Epithelial cell of proximal tubule (primary cell): Measurements from ENCODE around the gene NPHS1. TPM values are rescaled to one million over a fixed set of nuclear protein-coding genes. Genes with fewer than 3 reads are reported as not detected.
"Not testable (repeated sequence)": the region's sequence is repeated elsewhere in the genome, so short reads cannot be mapped to it uniquely, and the experiment has no call there.

ENCODE experiments used
- DNase-seq: peaks from one replicate; pipeline ENCODE4 v3.0.0-alpha.2; 2011; ENCODE audit warnings: low read depth
- H3K4me3 ChIP-seq: 2 replicates; pipeline ENCODE4 v1.5.1; 2011; ENCODE audit warnings: low read depth, mild to moderate bottlenecking, low read length
- CTCF ChIP-seq: conservative IDR thresholded peaks from 2 replicates; pipeline ENCODE4 v1.5.1; 2012; ENCODE audit warnings: low read depth, mild to moderate bottlenecking, low read length
- total RNA-seq: library from RNA; depleted of rRNA; stranded (reverse); fragments of >200 nt; gene quantifications from 2 replicates; pipeline ENCODE4 v1.2.3, GENCODE V29; 2015

NPHS1 gene
- total RNA-seq, 1 donor from 2014 or later, result not detected

- H3K4me3 ChIP-seq, result no peak overlapping the region
- no peak for TF ChIP-seq CTCF
- DNase-seq, result no peak
These were observed 44.3 kb upstream of the NPHS1 start for GRCh38 chr19:35896643-35897040.

GRCh38 chr19:35895911-35896642 is 43.8 kb upstream of the NPHS1 start:
- no peak for DNase-seq
- no peak for TF ChIP-seq CTCF
- no peak overlapping the region for H3K4me3 ChIP-seq

GRCh38 chr19:35894342-35894741 is 42.0 kb upstream of the NPHS1 start:
- TF ChIP-seq CTCF, result no peak
- no peak for DNase-seq
- H3K4me3 ChIP-seq, result no peak overlapping the region

GRCh38 chr19:35891819-35892218 is 39.5 kb upstream of the NPHS1 start:
- not testable (repeated sequence) for DNase-seq, H3K4me3 ChIP-seq

- no peak overlapping the region for H3K4me3 ChIP-seq
- no peak for DNase-seq
- TF ChIP-seq CTCF, result no peak
These were observed 37.9 kb upstream of the NPHS1 start for GRCh38 chr19:35890113-35890650.

- no peak overlapping the region for H3K4me3 ChIP-seq
- TF ChIP-seq CTCF, result no peak
- DNase-seq, result no peak
These were observed 37.2 kb upstream of the NPHS1 start for GRCh38 chr19:35889370-35890112.

- H3K4me3 ChIP-seq, result no peak overlapping the region
- no peak for DNase-seq
- no peak for TF ChIP-seq CTCF
These were observed 36.1 kb upstream of the NPHS1 start for GRCh38 chr19:35888398-35888797.
